Brain microvascular endothelial cell (primary cell): ENCODE results near the gene NEDD1.

Source experiments
- DNase-seq: peaks from one replicate; pipeline ENCODE4 v3.0.0-alpha.2; 2020
- H3K27ac ChIP-seq: fragments of 250-450 bp; sonication (Bioruptor Pico); 2 replicates; pipeline ENCODE4 v1.5.1; 2020; ENCODE audit warnings: mild to moderate bottlenecking, moderate library complexity
- H3K27me3 ChIP-seq: fragments of 250-450 bp; sonication (Bioruptor Pico); replicated peaks from 2 replicates; pipeline ENCODE4 v1.5.1; 2020; ENCODE audit warnings: mild to moderate bottlenecking
- H3K36me3 ChIP-seq: fragments of 250-450 bp; sonication (Bioruptor Pico); replicated peaks from 2 replicates; pipeline ENCODE4 v1.5.1; 2020; ENCODE audit warnings: mild to moderate bottlenecking
- H3K4me3 ChIP-seq: 2 replicates; pipeline ENCODE4 v1.5.1; 2011; ENCODE audit warnings: low read depth, mild to moderate bottlenecking, control low read depth, low read length, moderate library complexity
- in situ Hi-C: cut with HindIII; loops from 2 replicates; pipeline ENCODE4 v1.10.0; 2017; ENCODE audit warnings: low sequenced_read_pairs, low pct_ligation_motif_present
- TF ChIP-seq, protein P1 (sequence below): IDR thresholded peaks from 2 replicates; pipeline ENCODE4 v1.5.1; 2011; ENCODE audit warnings: low read depth, mild to moderate bottlenecking, moderate library complexity, low read length, control low read depth, inconsistent platforms; ENCODE audit errors: missing control alignments

NEDD1 gene

GRCh38 chr12:96906498-96906848, 584 bp upstream of the NEDD1 start:
- Histone ChIP-seq H3K4me3 (peak overlapping the region; percentile 82), H3K36me3 (no peaks in the 10 kb centered on the region), H3K27me3 (no peaks in the 10 kb centered on the region), H3K27ac (peak overlapping the region; percentile 80)
- TF ChIP-seq, protein P1, sequence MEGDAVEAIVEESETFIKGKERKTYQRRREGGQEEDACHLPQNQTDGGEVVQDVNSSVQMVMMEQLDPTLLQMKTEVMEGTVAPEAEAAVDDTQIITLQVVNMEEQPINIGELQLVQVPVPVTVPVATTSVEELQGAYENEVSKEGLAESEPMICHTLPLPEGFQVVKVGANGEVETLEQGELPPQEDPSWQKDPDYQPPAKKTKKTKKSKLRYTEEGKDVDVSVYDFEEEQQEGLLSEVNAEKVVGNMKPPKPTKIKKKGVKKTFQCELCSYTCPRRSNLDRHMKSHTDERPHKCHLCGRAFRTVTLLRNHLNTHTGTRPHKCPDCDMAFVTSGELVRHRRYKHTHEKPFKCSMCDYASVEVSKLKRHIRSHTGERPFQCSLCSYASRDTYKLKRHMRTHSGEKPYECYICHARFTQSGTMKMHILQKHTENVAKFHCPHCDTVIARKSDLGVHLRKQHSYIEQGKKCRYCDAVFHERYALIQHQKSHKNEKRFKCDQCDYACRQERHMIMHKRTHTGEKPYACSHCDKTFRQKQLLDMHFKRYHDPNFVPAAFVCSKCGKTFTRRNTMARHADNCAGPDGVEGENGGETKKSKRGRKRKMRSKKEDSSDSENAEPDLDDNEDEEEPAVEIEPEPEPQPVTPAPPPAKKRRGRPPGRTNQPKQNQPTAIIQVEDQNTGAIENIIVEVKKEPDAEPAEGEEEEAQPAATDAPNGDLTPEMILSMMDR = no peak
- in situ Hi-C loops = no loop called here
- no peak for DNase-seq

DNA sequence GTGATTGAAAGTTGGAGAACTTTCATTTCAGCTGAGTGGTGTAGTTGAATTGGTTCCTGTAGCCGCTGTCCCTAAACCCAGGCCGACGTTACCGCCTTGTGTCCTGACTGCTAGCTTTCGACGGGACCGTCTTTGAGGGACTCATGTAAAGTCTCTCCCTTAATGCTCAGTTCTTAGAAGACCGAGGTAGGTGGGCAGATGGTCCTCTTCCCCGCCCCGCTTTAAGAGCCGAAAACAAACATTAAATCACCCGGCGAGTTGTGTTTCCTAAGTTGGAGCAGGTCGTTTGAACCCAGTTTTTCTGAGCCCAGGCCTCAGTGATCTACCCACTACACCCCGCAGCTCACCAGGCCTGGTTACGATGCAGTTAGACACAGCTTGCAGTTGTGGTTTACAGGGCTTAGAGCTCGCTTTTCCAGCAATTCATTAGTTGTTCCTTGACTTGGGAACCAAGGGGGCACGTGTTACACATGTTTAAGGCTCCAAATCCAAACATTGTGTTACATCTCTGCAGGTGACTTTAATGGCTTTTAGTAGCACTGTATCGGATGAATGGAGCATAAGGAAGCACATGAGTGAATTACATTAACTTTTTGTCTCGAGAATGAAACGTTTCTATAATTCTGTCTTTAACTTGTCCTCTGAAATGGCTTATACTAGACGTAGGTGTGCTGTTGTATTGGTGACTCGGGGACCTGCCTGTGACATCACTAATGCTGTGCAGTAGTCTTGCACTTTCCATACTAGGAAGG, 790 bp downstream of the NEDD1 start:
- no peaks in the 10 kb centered on the region for H3K27me3 ChIP-seq
- peak; percentile 24 for DNase-seq
- TF ChIP-seq, protein P1 = no peak
- in situ Hi-C loops = no loop called here
- no peaks in the 10 kb centered on the region for H3K36me3 ChIP-seq
- H3K4me3 ChIP-seq = peak overlapping the region; percentile 82
- peak overlapping the region; percentile 80 for H3K27ac ChIP-seq

- TF ChIP-seq, protein P1 = no peak
Measured at GRCh38 chr12:96908423-96908675, 1.3 kb downstream of the NEDD1 start.

GRCh38 chr12:96912261-96912660, 5.2 kb downstream of the NEDD1 start:
- no peaks in the 10 kb centered on the region for H3K36me3 ChIP-seq
- TF ChIP-seq, protein P1 = no peak
- in situ Hi-C loops = no loop called here
- no peak for DNase-seq
- no peak overlapping the region for H3K27ac ChIP-seq
- no peaks in the 10 kb centered on the region for H3K27me3 ChIP-seq
- no peak overlapping the region for H3K4me3 ChIP-seq

More at GRCh38 chr12:96908423-96908675, 1.3 kb downstream of the NEDD1 start:
- no peak for DNase-seq
- peak overlapping the region; percentile 82 for H3K4me3 ChIP-seq
- no peaks in the 10 kb centered on the region for H3K27me3 ChIP-seq
- no peak overlapping the region for H3K27ac ChIP-seq
- H3K36me3 ChIP-seq = no peaks in the 10 kb centered on the region
- in situ Hi-C loops = no loop called here

GRCh38 chr12:96912943-96913342, 5.9 kb downstream of the NEDD1 start:
- no peaks in the 10 kb centered on the region for H3K36me3 ChIP-seq
- in situ Hi-C loops = no loop called here
- TF ChIP-seq, protein P1 = no peak
- DNase-seq = no peak
- no peak overlapping the region for H3K4me3 ChIP-seq
- no peaks in the 10 kb centered on the region for H3K27me3 ChIP-seq
- H3K27ac ChIP-seq = no peak overlapping the region
